ENCODE measurements around the gene ITGB1BP2.

DNA sequence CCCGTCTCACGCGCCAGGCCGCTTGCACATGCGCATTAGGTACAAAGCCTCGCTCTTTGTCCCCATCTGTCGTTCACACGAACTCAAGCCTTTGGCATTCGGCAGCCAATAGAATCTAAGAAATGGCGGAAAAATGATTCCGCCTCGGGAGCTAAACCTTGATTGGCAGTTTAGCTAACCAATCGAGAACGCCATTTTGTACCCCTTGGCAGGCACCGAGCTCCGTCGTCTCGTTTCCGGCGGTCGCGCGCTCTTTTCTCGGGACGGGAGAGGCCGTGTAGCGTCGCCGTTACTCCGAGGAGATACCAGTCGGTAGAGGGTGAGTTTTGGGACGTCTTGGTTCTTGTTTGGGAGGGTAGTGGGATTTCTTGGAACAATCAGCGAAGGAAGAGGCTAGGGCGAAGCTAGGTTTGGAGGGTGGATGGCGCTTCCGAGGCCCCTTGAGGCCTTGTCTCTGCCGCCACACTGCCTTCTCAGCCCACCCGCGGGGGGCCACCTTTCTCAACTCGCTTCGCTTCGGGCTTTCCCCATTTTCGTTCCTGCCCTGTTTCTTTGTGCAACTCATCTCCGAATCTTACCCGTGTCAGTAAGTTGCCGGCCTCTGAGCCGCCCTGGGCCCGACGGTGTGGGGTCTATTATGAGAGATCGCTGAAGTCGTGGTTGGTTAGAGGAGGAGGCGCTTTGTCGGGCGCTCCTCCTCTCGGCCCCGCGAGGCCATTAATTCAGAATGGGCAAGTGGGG, 18.0 kb upstream of the ITGB1BP2 start, which contains the start of gene NONO:
- TF ChIP-seq, protein P1, sequence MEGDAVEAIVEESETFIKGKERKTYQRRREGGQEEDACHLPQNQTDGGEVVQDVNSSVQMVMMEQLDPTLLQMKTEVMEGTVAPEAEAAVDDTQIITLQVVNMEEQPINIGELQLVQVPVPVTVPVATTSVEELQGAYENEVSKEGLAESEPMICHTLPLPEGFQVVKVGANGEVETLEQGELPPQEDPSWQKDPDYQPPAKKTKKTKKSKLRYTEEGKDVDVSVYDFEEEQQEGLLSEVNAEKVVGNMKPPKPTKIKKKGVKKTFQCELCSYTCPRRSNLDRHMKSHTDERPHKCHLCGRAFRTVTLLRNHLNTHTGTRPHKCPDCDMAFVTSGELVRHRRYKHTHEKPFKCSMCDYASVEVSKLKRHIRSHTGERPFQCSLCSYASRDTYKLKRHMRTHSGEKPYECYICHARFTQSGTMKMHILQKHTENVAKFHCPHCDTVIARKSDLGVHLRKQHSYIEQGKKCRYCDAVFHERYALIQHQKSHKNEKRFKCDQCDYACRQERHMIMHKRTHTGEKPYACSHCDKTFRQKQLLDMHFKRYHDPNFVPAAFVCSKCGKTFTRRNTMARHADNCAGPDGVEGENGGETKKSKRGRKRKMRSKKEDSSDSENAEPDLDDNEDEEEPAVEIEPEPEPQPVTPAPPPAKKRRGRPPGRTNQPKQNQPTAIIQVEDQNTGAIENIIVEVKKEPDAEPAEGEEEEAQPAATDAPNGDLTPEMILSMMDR (CRISPR knock-in tag; IDR thresholded peaks at IDR 0.05) = peak; percentile 30; the same call in 1 of the 2 replicates
- TF ChIP-seq ZNF280D (CRISPR knock-in tag; IDR thresholded peaks at IDR 0.05) (no peak), MXD1 (CRISPR knock-in tag; IDR thresholded peaks at IDR 0.05) (no peak), SMARCE1 (IDR thresholded peaks at IDR 0.05; ENCODE audit: borderline replicate concordance) (no peak), CENPT (CRISPR knock-in tag; IDR thresholded peaks at IDR 0.05; ENCODE audit: low read depth) (no peak), CSRNP1 (CRISPR knock-in tag; IDR thresholded peaks at IDR 0.05) (no peak)
